Heart left ventricle (tissue), 16 donors: ENCODE results near the gene LONP1. TPM values are rescaled to one million over a fixed set of nuclear protein-coding genes. Genes with fewer than 3 reads are reported as not detected.

Experiments
- ATAC-seq, 4 donors: fragments of 200-7000 bp; cut with Tn5 transposase; one replicate each; pipeline ENCODE4 v1.9.1; 2020 to 2022; ENCODE audit warnings: moderate library complexity in 4 of 4, mild to moderate bottlenecking in 3 of 4, moderate number of reproducible peaks in 1 of 4
- DNase-seq, 5 donors: peaks; one replicate each; pipeline ENCODE4 v3.0.0-alpha.2; 2020
- H3K27ac ChIP-seq, 12 donors: fragments of 200-600 bp; sonication (generic) in 4 of 12; one replicate each; pipeline versions ENCODE4 v1.5.0 to v1.8.0; 2016 to 2022; ENCODE audit warnings: mild to moderate bottlenecking in 2 of 12
- H3K27me3 ChIP-seq, 9 donors: fragments of 200-600 bp; sonication (generic) in 2 of 9; one replicate each; pipeline versions ENCODE4 v1.5.1 to v1.8.0; 2016 to 2022; ENCODE audit warnings: mild to moderate bottlenecking in 3 of 9
- H3K36me3 ChIP-seq, 9 donors: fragments of 200-600 bp; sonication (generic) in 2 of 9; one replicate each; pipeline versions ENCODE4 v1.5.0 to v1.8.0; 2018 to 2022; ENCODE audit warnings: mild to moderate bottlenecking in 2 of 9
- H3K4me1 ChIP-seq, 12 donors: fragments of 200-600 bp; sonication (generic) in 4 of 12; one replicate each; pipeline versions ENCODE4 v1.5.0 to v1.8.0; 2016 to 2022; ENCODE audit warnings: mild to moderate bottlenecking in 3 of 12
- H3K4me3 ChIP-seq, 12 donors: fragments of 200-600 bp; sonication (generic) in 4 of 12; one replicate each; pipeline versions ENCODE4 v1.5.0 to v1.8.0; 2017 to 2022; ENCODE audit warnings: mild to moderate bottlenecking in 9 of 12, moderate library complexity in 4 of 12
- H3K9me3 ChIP-seq, 12 donors: fragments of 200-600 bp; sonication (generic) in 4 of 12; one replicate each; pipeline versions ENCODE4 v1.5.0 to v1.8.0; 2016 to 2022; ENCODE audit warnings: mild to moderate bottlenecking in 1 of 12
- POLR2A ChIP-seq, 2 donors: fragments of 450-650 bp; IDR thresholded peaks; one replicate each; pipeline ENCODE4 v1.6.1; 2017; ENCODE audit warnings: antibody characterized with exemption in 2 of 2, mild to moderate bottlenecking in 2 of 2, moderate library complexity in 2 of 2
- WGBS, 4 donors: extraction: QIAGEN DNeasy Blood & Tissue Kit in 2 of 4; methylation state at CpG; one replicate each; pipeline versions ENCODE4 v1.1.5 to v1.1.7; 2013 to 2018; 5-methylcytosine and 5-hydroxymethylcytosine counted together
- intact Hi-C, 10 donors: fragments of 100-400 bp; cut with DNase I; formaldehyde crosslinking; loops; one replicate each; pipeline versions ENCODE4 v1.11.1 to v1.14.2; 2022
- polyA plus RNA-seq, 2 donors: library from polyadenylated mRNA; stranded (reverse); fragments of 200-250 nt; gene quantifications; one replicate each; pipeline ENCODE4 v1.2.3, GENCODE V29; 2013
- total RNA-seq, 9 donors: library from RNA; depleted of rRNA in 2 of 9; stranded (reverse); fragments of >200 nt in 2 of 9; fragmentation: NEBNext Ultra II Directional in 3 of 9; extraction: Animal tissue kit (Norgen Biotek cat#: 25700) in 3 of 9; gene quantifications; one replicate each; pipeline versions ENCODE4 v1.1.0 to v1.2.4, GENCODE V29; 2016 to 2023
- TF ChIP-seq, protein P1 (sequence below), 12 donors: fragments of 200-600 bp; sonication (generic) in 4 of 12; IDR thresholded peaks; one replicate each; pipeline versions ENCODE4 v1.5.0 to v1.8.0; 2018 to 2022; ENCODE audit warnings: antibody characterized with exemption in 12 of 12, mild to moderate bottlenecking in 5 of 12
- donor health status: ischemic (EF 13 %, LVEDD 7.1; RV severe dilation, severe dysfunction).
- donor health status: healthy with polysubstance abuse.
- donor health status: DM: no; HTN: yes; CAD: no.
- donor health status: DM: no; HTN: no; CAD: no.
- donor health status: ischemic (EF 25% LVEDD 6.9; RV normal size, moderate dysfunction).
- donor health status: ischemic (EF 25% LVEDD 5.7; RV mildly dilated, moderate dysfunction).
- donor health status: healthy.
- donor health status: DM: yes; HTN: yes; CAD: no.
- donor health status: ischemic (EF 35%, LVEDD 5.7; RV mildly dilated, moderate dysfunction).
- donor health status: nonischemic (EF 11% LVEDD 7.7; RV severe dilation, severe dysfunction).
- donor health status: DM: yes; HTN: yes; CAD: no.
- donor health status: PGD.
- donor health status: ischemic (EF 29% LVEDD 5.4; RV normal size, mild dysfunction).
- donor health status: nonischemic (EF 23%, LVEDD 6.1; RV moderate dilation, normal function).

Gene LONP1
- total and polyA plus RNA-seq, 11 donors: 61.2 to 123 (median 94.6) TPM

GRCh38 chr19:5684694-5685430 is 35.1 kb downstream of the LONP1 start:
- peak in 1 of 5 donors; percentile 18 for DNase-seq
- Histone ChIP-seq H3K4me1 (peaks cover 0 to 26% (median 13%) of the 10 kb centered on the region in 12 donors), H3K27ac (no peak overlapping the region), H3K36me3 (no peaks in the 10 kb centered on the region), H3K27me3 (no peaks in the 10 kb centered on the region), H3K9me3 (no peaks in the 10 kb centered on the region), H3K4me3 (no peak overlapping the region)
- no peak for ATAC-seq
- 79 to 94% (median 91%) methylated on average over 13 to 22 of the region's 22 CpGs for WGBS, 4 donors
- TF ChIP-seq POLR2A (IDR thresholded peaks at IDR 0.05): no peak
- TF ChIP-seq, protein P1, sequence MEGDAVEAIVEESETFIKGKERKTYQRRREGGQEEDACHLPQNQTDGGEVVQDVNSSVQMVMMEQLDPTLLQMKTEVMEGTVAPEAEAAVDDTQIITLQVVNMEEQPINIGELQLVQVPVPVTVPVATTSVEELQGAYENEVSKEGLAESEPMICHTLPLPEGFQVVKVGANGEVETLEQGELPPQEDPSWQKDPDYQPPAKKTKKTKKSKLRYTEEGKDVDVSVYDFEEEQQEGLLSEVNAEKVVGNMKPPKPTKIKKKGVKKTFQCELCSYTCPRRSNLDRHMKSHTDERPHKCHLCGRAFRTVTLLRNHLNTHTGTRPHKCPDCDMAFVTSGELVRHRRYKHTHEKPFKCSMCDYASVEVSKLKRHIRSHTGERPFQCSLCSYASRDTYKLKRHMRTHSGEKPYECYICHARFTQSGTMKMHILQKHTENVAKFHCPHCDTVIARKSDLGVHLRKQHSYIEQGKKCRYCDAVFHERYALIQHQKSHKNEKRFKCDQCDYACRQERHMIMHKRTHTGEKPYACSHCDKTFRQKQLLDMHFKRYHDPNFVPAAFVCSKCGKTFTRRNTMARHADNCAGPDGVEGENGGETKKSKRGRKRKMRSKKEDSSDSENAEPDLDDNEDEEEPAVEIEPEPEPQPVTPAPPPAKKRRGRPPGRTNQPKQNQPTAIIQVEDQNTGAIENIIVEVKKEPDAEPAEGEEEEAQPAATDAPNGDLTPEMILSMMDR (IDR thresholded peaks at IDR 0.05): no peak
- intact Hi-C loops: loop anchor here in 2 of 10 donors (5.0 to 10.0 kb wide), 4 partner anchors 63 to 1850 kb away; partner anchors contain the start of genes DPP9 (in 1 of the 2), DUS3L (in 1 of the 2), PNPLA6 (in 1 of the 2) and SAFB (in 1 of the 2)

DNA sequence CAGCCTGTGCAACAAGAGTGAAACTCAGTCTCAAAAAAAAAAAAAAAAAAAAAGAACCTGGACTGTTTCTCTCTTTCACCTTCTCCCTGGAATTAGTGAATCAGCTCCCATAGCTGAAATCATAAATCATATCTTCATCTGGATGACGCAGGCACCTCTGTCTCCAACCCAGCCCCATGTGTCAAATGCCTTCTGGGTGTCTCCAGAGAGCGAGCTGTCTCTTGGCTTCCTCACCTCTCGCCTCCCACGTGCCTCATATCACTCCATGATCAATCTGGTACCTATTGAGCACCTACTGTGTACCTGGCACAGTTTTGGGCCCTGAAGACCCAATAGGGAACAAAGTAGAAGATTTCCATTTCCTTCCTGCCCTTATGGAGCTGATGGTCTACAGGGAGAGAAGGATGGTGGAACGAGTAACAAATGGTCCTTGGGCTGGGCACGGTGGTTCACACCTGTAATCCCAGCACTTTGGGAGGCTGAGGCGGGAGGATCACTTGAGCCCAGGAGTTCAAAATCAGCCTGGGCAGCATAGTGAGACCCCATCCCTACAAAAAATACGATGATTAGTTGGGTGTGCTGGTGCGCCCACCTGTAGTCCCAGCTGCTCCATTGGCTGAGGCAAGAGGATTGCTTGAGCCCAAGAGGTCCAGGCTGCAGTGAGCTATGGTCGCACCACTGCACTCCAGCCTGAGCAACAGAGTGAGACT is 36.6 kb downstream of the LONP1 start:
- 90 to 93% (median 92%) methylated on average over 10 of the region's 10 CpGs for WGBS, 4 donors
- Histone ChIP-seq H3K9me3 (no peaks in the 10 kb centered on the region), H3K27ac (no peak overlapping the region), H3K4me1 (peaks cover 0 to 35% (median 22%) of the 10 kb centered on the region in 12 donors), H3K27me3 (no peaks in the 10 kb centered on the region), H3K4me3 (no peak overlapping the region), H3K36me3 (peaks cover 0 to 2% (median 0%) of the 10 kb centered on the region in 9 donors)
- TF ChIP-seq, protein P1 (IDR thresholded peaks at IDR 0.05): no peak
- no peak for TF ChIP-seq POLR2A (IDR thresholded peaks at IDR 0.05)
- intact Hi-C loops: loop anchor here in 2 of 10 donors (5.0 to 10.0 kb wide), 4 partner anchors 61 to 1851 kb away; partner anchors contain the start of genes DPP9 (in 1 of the 2), DUS3L (in 1 of the 2), PNPLA6 (in 1 of the 2) and SAFB (in 1 of the 2)
- no peak for ATAC-seq
- no peak for DNase-seq

DNA sequence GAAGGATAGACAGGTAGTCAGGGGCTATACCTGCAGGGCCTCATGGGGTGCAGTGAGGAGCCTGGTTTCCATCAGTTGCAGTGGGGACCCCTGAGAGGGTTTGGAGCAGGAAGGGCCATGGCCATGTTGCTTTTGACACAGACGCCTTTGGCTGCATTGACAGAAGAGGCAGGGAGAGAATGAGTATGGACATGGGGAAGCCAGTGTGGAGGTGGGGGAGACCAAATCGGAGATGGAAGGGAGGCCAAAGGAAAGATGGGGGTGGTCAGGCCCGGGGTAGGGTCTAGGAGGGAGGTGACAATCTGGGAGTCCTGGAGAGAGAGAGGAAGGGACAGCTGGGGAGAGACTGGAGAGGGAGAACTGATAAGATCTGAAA is 37.9 kb downstream of the LONP1 start:
- no peak overlapping the region for H3K27ac ChIP-seq
- H3K4me3 ChIP-seq: no peak overlapping the region
- peak in 1 of 5 donors; percentile 20 for DNase-seq
- intact Hi-C loops: loop anchor here in 2 of 10 donors (5.0 to 10.0 kb wide), 4 partner anchors 60 to 1853 kb away; partner anchors contain the start of genes DPP9 (in 1 of the 2), DUS3L (in 1 of the 2), PNPLA6 (in 1 of the 2) and SAFB (in 1 of the 2)
- no peaks in the 10 kb centered on the region for H3K9me3 ChIP-seq
- ATAC-seq: no peak
- H3K36me3 ChIP-seq: peaks cover 0 to 11% (median 3%) of the 10 kb centered on the region in 9 donors
- no peak for TF ChIP-seq POLR2A (IDR thresholded peaks at IDR 0.05)
- TF ChIP-seq, protein P1 (IDR thresholded peaks at IDR 0.05): no peak
- no peaks in the 10 kb centered on the region for H3K27me3 ChIP-seq
- WGBS, 4 donors: 84 to 92% (median 90%) methylated on average over 3 of the region's 3 CpGs
- H3K4me1 ChIP-seq: peaks cover 0 to 28% (median 18%) of the 10 kb centered on the region in 12 donors
